GM23248 (cell line): Measurements from ENCODE around the gene PAQR5. TPM values are rescaled to one million over a fixed set of nuclear protein-coding genes. Genes with fewer than 3 reads are reported as not detected.

Experiments used
- DNase-seq: peaks from one replicate; pipeline ENCODE4 v3.0.0-alpha.2; 2015
- H2AFZ ChIP-seq: fragments of 200-600 bp; sonication (generic); 2 replicates; pipeline ENCODE4 v1.6.1; 2016; ENCODE audit warnings: antibody characterized with exemption
- H3F3A ChIP-seq: fragments of 200-600 bp; sonication (generic); 2 replicates; pipeline ENCODE4 v1.6.1; 2016; ENCODE audit warnings: mild to moderate bottlenecking, antibody characterized with exemption, mixed run types; ENCODE audit not compliant: insufficient read depth
- H3K27ac ChIP-seq: fragments of 200-600 bp; sonication (generic); 2 replicates; pipeline ENCODE4 v1.5.1; 2016; ENCODE audit warnings: mild to moderate bottlenecking
- H3K27me3 ChIP-seq: fragments of 200-600 bp; sonication (generic); replicated peaks from 2 replicates; pipeline ENCODE4 v1.6.1; 2016; ENCODE audit warnings: mild to moderate bottlenecking; ENCODE audit not compliant: insufficient read depth
- H3K36me3 ChIP-seq: fragments of 200-600 bp; sonication (generic); 2 replicates; pipeline ENCODE4 v1.6.1; 2016; ENCODE audit warnings: low read depth, mild to moderate bottlenecking
- H3K4me1 ChIP-seq: fragments of 200-600 bp; sonication (generic); 2 replicates; pipeline ENCODE4 v1.6.1; 2016; ENCODE audit warnings: mild to moderate bottlenecking; ENCODE audit not compliant: insufficient read depth
- H3K4me2 ChIP-seq: fragments of 200-600 bp; sonication (generic); one replicate; pipeline ENCODE4 v1.6.1; 2016; ENCODE audit warnings: mild to moderate bottlenecking; ENCODE audit not compliant: unreplicated experiment
- H3K4me3 ChIP-seq: fragments of 200-600 bp; sonication (generic); 2 replicates; pipeline ENCODE4 v1.5.1; 2016; ENCODE audit warnings: mild to moderate bottlenecking
- H3K79me2 ChIP-seq: fragments of 200-600 bp; sonication (generic); 2 replicates; pipeline ENCODE4 v1.6.1; 2016; ENCODE audit warnings: mild to moderate bottlenecking; ENCODE audit not compliant: insufficient read depth
- H3K9ac ChIP-seq: fragments of 200-600 bp; sonication (generic); 2 replicates; pipeline ENCODE4 v1.6.1; 2016; ENCODE audit warnings: mild to moderate bottlenecking
- H3K9me2 ChIP-seq: fragments of 200-600 bp; sonication (generic); 2 replicates; pipeline ENCODE4 v1.6.1; 2016; ENCODE audit warnings: mixed run types, mild to moderate bottlenecking, moderate library complexity; ENCODE audit not compliant: insufficient read depth
- H3K9me3 ChIP-seq: fragments of 200-600 bp; sonication (generic); one replicate; pipeline ENCODE4 v1.6.1; 2017; ENCODE audit warnings: low read depth
- H4K20me1 ChIP-seq: fragments of 200-600 bp; sonication (generic); 2 replicates; pipeline ENCODE4 v1.6.0; 2016; ENCODE audit not compliant: insufficient read depth
- EZH2 ChIP-seq: fragments of 200-600 bp; sonication (generic); IDR thresholded peaks from 2 replicates; pipeline ENCODE4 v1.6.1; 2018; ENCODE audit warnings: antibody characterized with exemption, mild to moderate bottlenecking; ENCODE audit not compliant: insufficient read depth, poor library complexity, severe bottlenecking
- EZH2phosphoT487 ChIP-seq: fragments of 200-600 bp; sonication (generic); IDR thresholded peaks from 2 replicates; pipeline ENCODE4 v1.6.1; 2018; ENCODE audit warnings: antibody characterized with exemption, moderate library complexity, mild to moderate bottlenecking, low read depth; ENCODE audit not compliant: insufficient read depth
- WGBS, 2 experiments: methylation state at CpG; one replicate each; pipeline ENCODE4 v1.1.6; 2015 to 2017; ENCODE audit warnings: low lambda C conversion rate in 2 of 2, low coverage in 1 of 2; ENCODE audit errors: missing lambda C conversion rate in 2 of 2; 5-methylcytosine and 5-hydroxymethylcytosine counted together
- in situ Hi-C: fragments of 300-500 bp; cut with MboI; formaldehyde crosslinking; loops from 2 replicates; pipeline ENCODE4 v1.15.0; 2020
- polyA plus RNA-seq: library from polyadenylated mRNA; unstranded; fragments of >200 nt; fragmentation: Nextera tagmentation; extraction: Ambion mirVana; gene quantifications from 2 replicates; pipeline ENCODE4 v1.2.1, GENCODE V29; 2016
- total RNA-seq: library from RNA; depleted of rRNA; stranded (reverse); fragments of >200 nt; shearing (Covaris generic); gene quantifications from 2 replicates; pipeline ENCODE4 v1.2.3, GENCODE V29; 2014

Gene PAQR5
- total and polyA plus RNA-seq, 2 experiments from 2014 or later, result 3.8 to 5.7 TPM

DNA sequence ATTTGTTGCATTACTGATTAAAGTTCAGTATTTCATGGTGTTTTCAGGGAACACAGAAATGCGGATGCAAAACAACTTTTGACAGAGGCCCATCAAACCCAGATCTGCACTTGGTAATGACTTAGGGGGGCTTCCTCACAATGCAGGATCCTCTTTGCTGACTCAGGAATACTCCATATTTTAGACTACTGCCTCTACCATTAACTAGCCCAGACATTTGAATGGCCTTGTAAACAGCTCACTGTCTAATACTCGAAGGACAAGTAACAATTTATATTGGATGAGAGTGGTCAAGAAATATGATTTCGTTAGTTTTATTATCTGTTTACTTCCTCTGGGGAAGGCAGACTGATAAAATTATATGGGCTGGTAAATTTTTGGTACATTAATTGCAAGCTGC is 106.4 kb downstream of the PAQR5 start:
- WGBS, 2 experiments, result 65 to 66% methylated on average over 3 of the region's 3 CpGs
- peaks cover 66% of the 10 kb centered on the region for H3K79me2 ChIP-seq
- H3K9me2 ChIP-seq, result no peaks in the 10 kb centered on the region
- H3K9ac ChIP-seq, result no peak overlapping the region
- H3K9me3 ChIP-seq, result no peaks in the 10 kb centered on the region
- DNase-seq, result no peak
- no peaks in the 10 kb centered on the region for H3K36me3 ChIP-seq
- no peaks in the 10 kb centered on the region for H4K20me1 ChIP-seq
- in situ Hi-C loops, result no loop called here
- peaks cover 22% of the 10 kb centered on the region for H3F3A ChIP-seq
- no peak overlapping the region for H3K27ac ChIP-seq
- peaks cover 20% of the 10 kb centered on the region for H3K4me1 ChIP-seq
- TF ChIP-seq EZH2phosphoT487 (no peak), EZH2 (no peak)
- H3K27me3 ChIP-seq, result no peaks in the 10 kb centered on the region
- H3K4me3 ChIP-seq, result no peak overlapping the region
- no peak overlapping the region for H2AFZ ChIP-seq
- H3K4me2 ChIP-seq, result no peak overlapping the region

- no peak overlapping the region for H3K27ac ChIP-seq
- H3K79me2 ChIP-seq, result peaks cover 83% of the 10 kb centered on the region
- H3K9me2 ChIP-seq, result no peaks in the 10 kb centered on the region
- H2AFZ ChIP-seq, result no peak overlapping the region
- H3K36me3 ChIP-seq, result no peaks in the 10 kb centered on the region
- H3K9me3 ChIP-seq, result no peaks in the 10 kb centered on the region
- no peak for DNase-seq
- WGBS, 2 experiments, result 90 to 94% methylated on average over 3 of the region's 3 CpGs
- no peak overlapping the region for H3K4me3 ChIP-seq
- H3K27me3 ChIP-seq, result no peaks in the 10 kb centered on the region
- no peaks in the 10 kb centered on the region for H4K20me1 ChIP-seq
- in situ Hi-C loops, result no loop called here
- H3K4me2 ChIP-seq, result no peak overlapping the region
- H3K4me1 ChIP-seq, result peaks cover 31% of the 10 kb centered on the region
- H3K9ac ChIP-seq, result no peak overlapping the region
- TF ChIP-seq EZH2, result no peak
- H3F3A ChIP-seq, result peaks cover 22% of the 10 kb centered on the region
These were observed 109.1 kb downstream of the PAQR5 start for GRCh38 chr15:69407719-69408400.

DNA sequence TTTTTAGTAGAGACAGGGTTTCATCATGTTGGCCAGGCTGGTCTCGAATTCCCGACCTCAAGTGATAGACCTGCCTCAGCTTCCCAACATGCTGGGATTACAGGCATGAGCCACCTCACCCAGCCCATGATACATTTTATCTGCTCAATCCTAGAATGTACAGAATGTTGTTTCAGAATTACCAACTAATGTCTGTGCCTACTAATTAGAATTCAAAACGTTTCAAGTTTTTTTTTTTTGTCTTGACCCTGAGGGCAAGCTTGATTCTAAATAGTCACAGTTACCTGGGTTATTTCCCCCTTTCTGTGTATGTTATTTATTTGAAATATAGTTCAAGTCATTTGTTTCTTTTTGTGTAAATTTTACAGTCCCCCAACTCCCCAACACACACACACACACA is 110.1 kb downstream of the PAQR5 start:
- TF ChIP-seq EZH2 (no peak), EZH2phosphoT487 (no peak)
- no peaks in the 10 kb centered on the region for H3K27me3 ChIP-seq
- H4K20me1 ChIP-seq, result no peaks in the 10 kb centered on the region
- no peaks in the 10 kb centered on the region for H3K9me2 ChIP-seq
- H3K27ac ChIP-seq, result no peak overlapping the region
- peaks cover 90% of the 10 kb centered on the region for H3K79me2 ChIP-seq
- 61 to 74% methylated on average over 3 of the region's 3 CpGs for WGBS, 2 experiments
- DNase-seq, result no peak
- H3K9me3 ChIP-seq, result no peaks in the 10 kb centered on the region
- H2AFZ ChIP-seq, result no peak overlapping the region
- no peak overlapping the region for H3K4me2 ChIP-seq
- in situ Hi-C loops, result no loop called here
- peaks cover 31% of the 10 kb centered on the region for H3K4me1 ChIP-seq
- peaks cover 13% of the 10 kb centered on the region for H3F3A ChIP-seq
- H3K4me3 ChIP-seq, result no peak overlapping the region
- H3K36me3 ChIP-seq, result no peaks in the 10 kb centered on the region
- H3K9ac ChIP-seq, result no peak overlapping the region

- Histone ChIP-seq H3K36me3 (no peaks in the 10 kb centered on the region), H3K79me2 (peaks cover 86% of the 10 kb centered on the region), H4K20me1 (no peaks in the 10 kb centered on the region), H2AFZ (no peak overlapping the region), H3K4me1 (peaks cover 26% of the 10 kb centered on the region), H3F3A (peaks cover 3% of the 10 kb centered on the region), H3K4me3 (no peak overlapping the region), H3K27ac (no peak overlapping the region), H3K9me3 (no peaks in the 10 kb centered on the region), H3K27me3 (no peaks in the 10 kb centered on the region), H3K9ac (no peak overlapping the region), H3K9me2 (no peaks in the 10 kb centered on the region), H3K4me2 (no peak overlapping the region)
- DNase-seq, result peak; percentile 32
- 71 to 83% methylated on average over 8 to 9 of the region's 9 CpGs for WGBS, 2 experiments
- in situ Hi-C loops, result no loop called here
- no peak for TF ChIP-seq EZH2phosphoT487
- TF ChIP-seq EZH2, result no peak
These were observed 111.6 kb downstream of the PAQR5 start for GRCh38 chr15:69410248-69410874.

- H3K27me3 ChIP-seq, result no peaks in the 10 kb centered on the region
- H3K4me1 ChIP-seq, result peaks cover 39% of the 10 kb centered on the region
- H3K4me2 ChIP-seq, result peak overlapping the region; percentile 92
- H3K9ac ChIP-seq, result no peak overlapping the region
- DNase-seq, result no peak
- TF ChIP-seq EZH2phosphoT487, result no peak
- no peak for TF ChIP-seq EZH2
- H2AFZ ChIP-seq, result no peak overlapping the region
- peaks cover 15% of the 10 kb centered on the region for H3F3A ChIP-seq
- no peaks in the 10 kb centered on the region for H3K9me2 ChIP-seq
- H3K9me3 ChIP-seq, result no peaks in the 10 kb centered on the region
- no peaks in the 10 kb centered on the region for H4K20me1 ChIP-seq
- in situ Hi-C loops, result no loop called here
- H3K4me3 ChIP-seq, result no peak overlapping the region
- H3K27ac ChIP-seq, result no peak overlapping the region
- H3K36me3 ChIP-seq, result no peaks in the 10 kb centered on the region
- H3K79me2 ChIP-seq, result peaks cover 86% of the 10 kb centered on the region
These were observed 113.6 kb downstream of the PAQR5 start for GRCh38 chr15:69412274-69412673.
